DOHH2 (cell line): ENCODE results near the gene COMMD9.

ENCODE experiments used
- CTCF ChIP-seq: fragments of 200-600 bp; sonication (generic); IDR thresholded peaks from one replicate; pipeline ENCODE4 v1.5.1; 2014; ENCODE audit warnings: antibody characterized with exemption, mild to moderate bottlenecking, low read depth, low read length; ENCODE audit not compliant: poor library complexity, severe bottlenecking
- EZH2phosphoT487 ChIP-seq: fragments of 200-600 bp; sonication (generic); IDR thresholded peaks from 2 replicates; pipeline ENCODE4 v1.6.1; 2017; ENCODE audit warnings: borderline replicate concordance, mild to moderate bottlenecking, antibody characterized with exemption, low read length, moderate library complexity, mixed read lengths

- no peak for TF ChIP-seq CTCF
- no peak for TF ChIP-seq EZH2phosphoT487
Observed at GRCh38 chr11:36314434-36314767, 25.2 kb upstream of the COMMD9 start.
